Fibroblast of villous mesenchyme (primary cell): ENCODE measurements around the gene VSTM5. TPM values are rescaled to one million over a fixed set of nuclear protein-coding genes. Genes with fewer than 3 reads are reported as not detected.
"Not testable (repeated sequence)": the region's sequence is repeated elsewhere in the genome, so short reads cannot be mapped to it uniquely, and the experiment has no call there.

Source experiments
- DNase-seq: peaks from one replicate; pipeline ENCODE4 v3.0.0-alpha.2; 2010; ENCODE audit warnings: low read depth
- H3K4me3 ChIP-seq: 2 replicates; pipeline ENCODE4 v1.5.1; 2011; ENCODE audit warnings: low read depth, mild to moderate bottlenecking, low read length
- total RNA-seq: library from RNA; depleted of rRNA; stranded (reverse); fragments of >200 nt; gene quantifications from 2 replicates; pipeline ENCODE4 v1.2.3, GENCODE V29; 2012
- TF ChIP-seq, protein P1 (sequence below): IDR thresholded peaks from 2 replicates; pipeline ENCODE4 v1.5.1; 2012; ENCODE audit warnings: low read depth, mild to moderate bottlenecking, low read length; ENCODE audit not compliant: insufficient read depth

The VSTM5 gene
- total RNA-seq, result 0.86 and 0.97 TPM in 2 replicates

GRCh38 chr11:93850594-93851018 is at the start of gene VSTM5:
Gene VSTM5 (minus strand): TSS chr11:93850618. CDS start chr11:93850502, 116 bp downstream.
- DNase-seq, result no peak
- peak within 1 kb of the TSS; percentile 32 for H3K4me3 ChIP-seq
- TF ChIP-seq, protein P1, sequence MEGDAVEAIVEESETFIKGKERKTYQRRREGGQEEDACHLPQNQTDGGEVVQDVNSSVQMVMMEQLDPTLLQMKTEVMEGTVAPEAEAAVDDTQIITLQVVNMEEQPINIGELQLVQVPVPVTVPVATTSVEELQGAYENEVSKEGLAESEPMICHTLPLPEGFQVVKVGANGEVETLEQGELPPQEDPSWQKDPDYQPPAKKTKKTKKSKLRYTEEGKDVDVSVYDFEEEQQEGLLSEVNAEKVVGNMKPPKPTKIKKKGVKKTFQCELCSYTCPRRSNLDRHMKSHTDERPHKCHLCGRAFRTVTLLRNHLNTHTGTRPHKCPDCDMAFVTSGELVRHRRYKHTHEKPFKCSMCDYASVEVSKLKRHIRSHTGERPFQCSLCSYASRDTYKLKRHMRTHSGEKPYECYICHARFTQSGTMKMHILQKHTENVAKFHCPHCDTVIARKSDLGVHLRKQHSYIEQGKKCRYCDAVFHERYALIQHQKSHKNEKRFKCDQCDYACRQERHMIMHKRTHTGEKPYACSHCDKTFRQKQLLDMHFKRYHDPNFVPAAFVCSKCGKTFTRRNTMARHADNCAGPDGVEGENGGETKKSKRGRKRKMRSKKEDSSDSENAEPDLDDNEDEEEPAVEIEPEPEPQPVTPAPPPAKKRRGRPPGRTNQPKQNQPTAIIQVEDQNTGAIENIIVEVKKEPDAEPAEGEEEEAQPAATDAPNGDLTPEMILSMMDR, result no peak

DNA sequence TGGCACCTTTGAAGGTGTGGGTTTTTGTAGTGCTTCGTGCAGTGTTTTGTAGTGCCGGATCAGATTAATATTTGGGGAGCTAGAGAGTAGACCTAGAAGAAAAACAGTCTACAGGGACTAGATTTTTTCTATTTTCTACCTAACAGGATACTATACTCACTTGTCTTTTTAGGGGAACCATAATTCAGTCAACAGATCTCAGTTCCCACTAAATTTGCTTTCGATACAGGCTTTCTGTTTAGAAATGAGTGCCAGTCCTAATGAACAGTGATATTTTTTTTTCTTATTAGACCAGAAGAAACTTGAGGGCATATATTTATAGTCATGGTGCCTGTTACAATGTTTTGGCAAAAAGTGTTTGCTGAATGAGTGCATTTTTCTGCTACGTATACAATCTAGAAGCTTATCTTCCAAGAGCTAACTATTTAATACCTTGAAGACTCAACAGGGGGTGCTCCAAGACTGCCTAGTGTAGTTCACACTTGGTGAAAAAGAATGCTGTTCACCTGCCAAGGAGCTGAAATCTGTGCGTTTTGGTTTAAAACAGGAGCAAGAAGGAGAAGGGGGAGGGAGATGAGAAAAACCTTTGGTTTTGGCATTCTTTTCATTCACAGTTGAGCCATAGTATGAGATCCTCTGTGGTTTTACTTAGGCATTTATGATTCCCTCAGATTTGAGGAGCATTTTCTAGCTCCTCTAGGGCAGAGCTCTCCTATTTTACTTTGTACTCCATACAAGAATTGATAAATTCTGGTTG is 44.9 kb upstream of the VSTM5 start:
- H3K4me3 ChIP-seq, result no peak overlapping the region
- DNase-seq, result peak; percentile 71
- TF ChIP-seq, protein P1, result peak; percentile 82

- no peak for DNase-seq
- TF ChIP-seq, protein P1, result no peak
- no peak overlapping the region for H3K4me3 ChIP-seq
Measured at GRCh38 chr11:93890391-93891051, 40.1 kb upstream of the VSTM5 start.

DNA sequence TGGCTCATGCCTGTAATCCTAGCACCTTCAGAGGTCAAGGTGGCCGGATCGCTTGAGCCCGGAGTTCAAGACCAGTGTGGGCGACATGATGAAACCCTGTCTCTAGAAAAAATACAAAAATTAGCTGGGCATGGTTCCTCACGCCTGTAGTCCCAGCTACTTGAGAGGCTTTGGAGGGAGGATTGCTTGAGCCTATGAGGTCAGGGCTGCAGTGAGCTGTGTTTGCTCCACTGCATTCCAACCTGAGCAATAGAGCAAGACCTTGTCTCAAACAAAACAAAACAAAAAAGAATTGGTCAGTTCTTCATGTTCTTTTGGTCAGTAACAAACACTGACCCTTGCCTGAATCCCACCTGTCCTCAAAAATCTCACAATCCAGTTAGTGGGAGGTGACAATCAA is 36.7 kb upstream of the VSTM5 start:
- DNase-seq, result no peak
- TF ChIP-seq, protein P1, result no peak
- H3K4me3 ChIP-seq, result no peak overlapping the region

- not testable (repeated sequence) for DNase-seq, H3K4me3 ChIP-seq
Measured at GRCh38 chr11:93879114-93879513, 28.7 kb upstream of the VSTM5 start.

- DNase-seq, result no peak
- TF ChIP-seq, protein P1, result no peak
- H3K4me3 ChIP-seq, result no peak overlapping the region
Measured at GRCh38 chr11:93875637-93876036, 25.2 kb upstream of the VSTM5 start.

DNA sequence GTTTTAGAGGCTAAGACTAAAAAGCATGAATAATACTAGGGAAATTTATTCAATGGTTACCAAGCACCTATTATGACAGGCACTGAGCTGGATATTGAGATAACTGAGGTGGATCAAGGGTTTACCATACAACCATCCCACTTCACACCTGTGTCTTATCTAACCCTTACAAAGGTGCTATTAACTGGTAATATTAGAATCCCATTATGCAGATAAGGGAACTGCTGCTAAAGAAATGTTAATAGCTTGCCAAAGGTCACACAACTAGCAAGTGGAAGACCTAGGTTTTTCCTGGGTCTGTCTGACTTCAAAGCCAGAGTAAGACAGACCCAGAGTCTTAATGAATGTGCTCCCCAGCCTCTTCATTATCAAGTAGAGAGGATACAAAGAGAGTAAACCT is 21.1 kb upstream of the VSTM5 start:
- H3K4me3 ChIP-seq, result no peak overlapping the region
- TF ChIP-seq, protein P1, result no peak
- no peak for DNase-seq
